Measurements from ENCODE around the gene CNOT2.

DNA sequence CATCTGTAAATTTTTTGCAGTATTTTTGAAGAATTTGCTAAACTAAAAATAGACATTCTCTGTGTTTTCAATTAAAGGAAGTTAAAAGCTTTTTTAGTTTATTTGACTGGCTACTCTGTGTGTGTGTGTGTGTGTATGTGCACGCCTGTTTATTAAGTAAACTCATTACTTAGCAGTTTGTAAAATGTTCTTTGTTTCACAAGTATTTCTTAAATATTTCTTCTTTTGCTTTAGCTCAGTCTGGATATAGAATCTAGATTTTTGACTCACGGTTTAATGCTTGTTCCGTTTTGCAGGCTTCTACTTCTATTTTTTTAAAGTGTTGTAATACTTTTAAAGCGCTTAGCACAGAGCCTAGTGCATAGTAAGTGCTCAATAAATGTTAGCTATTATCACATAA, 76.4 kb downstream of the CNOT2 start:
- TF ChIP-seq EZH2 (IDR thresholded peaks at IDR 0.05) (no peak), FOXP2 (optimal IDR thresholded peaks at IDR 0.05; ENCODE audit: control extremely low read depth, extremely low read length, insufficient read depth) (no peak), POLR2AphosphoS5 (IDR thresholded peaks at IDR 0.05; ENCODE audit: borderline replicate concordance, low read depth, low read length) (no peak)
